Large intestine (tissue), 3 donors: ENCODE data around the gene RPGR. TPM values are rescaled to one million over a fixed set of nuclear protein-coding genes. Genes with fewer than 3 reads are reported as not detected.

Experiments
- DNase-seq, 2 donors: peaks; one replicate each; pipeline versions ENCODE4 v3.0.0 to v3.0.0-alpha.2; 2013
- H3K27ac ChIP-seq: one replicate; pipeline ENCODE4 v1.5.1; 2013; ENCODE audit warnings: low read length
- H3K27me3 ChIP-seq: 2 replicates; pipeline ENCODE4 v1.6.1; 2013; ENCODE audit warnings: low read length; ENCODE audit not compliant: control insufficient read depth, insufficient read depth
- H3K36me3 ChIP-seq: 2 replicates; pipeline ENCODE4 v1.6.1; 2013; ENCODE audit warnings: low read length; ENCODE audit not compliant: control insufficient read depth, insufficient read depth
- H3K4me1 ChIP-seq: one replicate; pipeline ENCODE4 v1.6.1; 2013; ENCODE audit warnings: low read length; ENCODE audit not compliant: control insufficient read depth, insufficient read depth
- H3K4me3 ChIP-seq: one replicate; pipeline ENCODE4 v1.5.1; 2013; ENCODE audit warnings: low read length
- H3K9me3 ChIP-seq: one replicate; pipeline ENCODE4 v1.6.1; 2013; ENCODE audit warnings: mild to moderate bottlenecking, low read depth, low read length, moderate library complexity; ENCODE audit not compliant: control insufficient read depth
- WGBS: methylation state at CpG from one replicate; pipeline ENCODE4 v1.1.5; 2013; ENCODE audit warnings: low lambda C conversion rate; ENCODE audit not compliant: insufficient coverage; 5-methylcytosine and 5-hydroxymethylcytosine counted together
- polyA plus RNA-seq: library from polyadenylated mRNA; unstranded; fragments of 120-200 nt; gene quantifications from one replicate; pipeline ENCODE4 v1.2.1, GENCODE V29; 2013

The RPGR gene
- polyA plus RNA-seq, 1 donor = 15.0 TPM

DNA sequence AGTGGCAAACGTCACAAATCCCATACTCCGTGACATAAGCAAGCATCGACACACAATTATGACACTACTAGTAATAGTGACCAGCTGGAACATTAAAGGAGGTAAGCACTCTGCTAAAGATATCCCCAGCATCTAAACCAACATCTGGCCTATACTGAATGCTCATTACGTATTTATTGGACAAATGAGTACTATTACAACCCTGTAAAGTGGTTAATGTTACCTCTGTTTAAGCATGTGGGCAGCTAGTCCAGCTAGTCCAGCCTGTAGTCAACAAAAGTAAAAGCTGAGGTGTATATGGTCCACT is 419 bp upstream of the RPGR start:
- no peaks in the 10 kb centered on the region for H3K9me3 ChIP-seq
- WGBS = no CpG with 5 or more reads among the region's 4 CpGs
- no peaks in the 10 kb centered on the region for H3K36me3 ChIP-seq
- peak overlapping the region; percentile 89 for H3K27ac ChIP-seq
- peak overlapping the region; percentile 75 for H3K4me3 ChIP-seq
- H3K4me1 ChIP-seq = peaks cover 1% of the 10 kb centered on the region
- no peak for DNase-seq
- H3K27me3 ChIP-seq = no peaks in the 10 kb centered on the region

DNA sequence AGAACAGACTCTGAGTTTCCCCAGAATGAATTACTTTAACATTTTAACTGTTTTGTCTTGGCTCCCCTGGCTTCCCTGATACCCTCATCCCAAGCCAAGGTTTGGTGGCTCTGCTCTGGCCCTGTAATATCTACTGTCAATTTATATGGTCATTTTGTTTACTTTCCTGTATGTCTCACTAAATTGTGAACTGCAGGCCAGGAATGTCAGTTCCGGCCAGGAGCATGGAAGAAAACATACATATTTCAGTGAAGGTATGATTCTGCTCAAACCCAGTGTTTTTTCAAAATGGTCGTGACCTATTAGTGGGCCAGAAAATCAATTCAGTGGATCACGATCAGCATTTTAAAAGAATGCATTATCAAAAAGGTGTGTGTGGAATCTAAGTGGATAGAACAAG is 1.2 kb downstream of the RPGR start:
- Histone ChIP-seq H3K4me1 (peaks cover 2% of the 10 kb centered on the region), H3K27me3 (no peaks in the 10 kb centered on the region), H3K27ac (peak overlapping the region; percentile 89), H3K9me3 (no peaks in the 10 kb centered on the region), H3K36me3 (peaks cover 2% of the 10 kb centered on the region), H3K4me3 (peak overlapping the region; percentile 75)
- DNase-seq = no peak
- no CpG with 5 or more reads among the region's 3 CpGs for WGBS

DNA sequence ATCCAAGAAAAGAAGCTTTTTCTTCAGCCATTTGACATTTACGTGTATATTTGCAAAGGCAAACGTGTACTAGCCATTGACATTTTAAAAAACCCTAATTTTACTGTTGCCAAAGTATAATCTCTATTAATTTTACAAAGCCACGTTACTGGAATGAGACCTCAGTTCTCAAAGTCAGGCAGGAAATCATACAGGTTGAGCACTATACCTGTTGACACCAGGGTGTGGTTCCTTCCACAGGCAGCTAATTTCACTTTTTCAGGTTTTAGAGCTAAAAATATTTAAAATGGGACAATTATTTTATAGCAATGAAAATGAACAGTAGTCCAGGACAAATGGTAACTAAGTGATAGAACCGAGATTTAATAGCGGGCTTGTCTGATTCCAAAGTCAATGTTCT is 6.5 kb downstream of the RPGR start:
- no CpG with 5 or more reads among the region's 5 CpGs for WGBS

DNA sequence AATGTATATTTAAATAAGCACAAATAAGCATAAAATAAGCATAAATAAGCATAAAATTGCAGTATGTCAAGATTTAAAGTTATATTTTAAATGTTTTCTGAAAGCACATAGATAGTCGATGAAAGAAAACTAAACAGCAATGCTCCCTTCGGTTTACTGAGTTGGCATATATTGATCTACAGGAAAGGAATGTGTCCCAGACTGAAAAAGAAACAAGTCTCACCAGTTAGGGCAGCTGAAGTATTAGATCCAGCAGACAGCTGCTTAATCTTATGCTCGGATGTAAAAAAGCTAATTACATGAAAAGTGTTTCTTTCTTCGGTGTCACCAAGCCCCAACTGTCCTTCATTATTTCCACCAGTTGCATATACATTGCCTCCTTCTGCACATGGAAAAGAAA is 8.7 kb downstream of the RPGR start:
- Histone ChIP-seq H3K27me3 (no peaks in the 10 kb centered on the region), H3K4me1 (peaks cover 2% of the 10 kb centered on the region), H3K4me3 (no peak overlapping the region), H3K27ac (no peak overlapping the region), H3K9me3 (no peaks in the 10 kb centered on the region), H3K36me3 (peaks cover 6% of the 10 kb centered on the region)
- no CpG with 5 or more reads among the region's 4 CpGs for WGBS
- no peak for DNase-seq

More for the DNA sequence above, 6.5 kb downstream of the RPGR start:
- Histone ChIP-seq H3K9me3 (no peaks in the 10 kb centered on the region), H3K27me3 (no peaks in the 10 kb centered on the region), H3K27ac (no peak overlapping the region), H3K4me1 (peaks cover 2% of the 10 kb centered on the region), H3K4me3 (no peak overlapping the region), H3K36me3 (peaks cover 6% of the 10 kb centered on the region)
- no peak for DNase-seq

DNA sequence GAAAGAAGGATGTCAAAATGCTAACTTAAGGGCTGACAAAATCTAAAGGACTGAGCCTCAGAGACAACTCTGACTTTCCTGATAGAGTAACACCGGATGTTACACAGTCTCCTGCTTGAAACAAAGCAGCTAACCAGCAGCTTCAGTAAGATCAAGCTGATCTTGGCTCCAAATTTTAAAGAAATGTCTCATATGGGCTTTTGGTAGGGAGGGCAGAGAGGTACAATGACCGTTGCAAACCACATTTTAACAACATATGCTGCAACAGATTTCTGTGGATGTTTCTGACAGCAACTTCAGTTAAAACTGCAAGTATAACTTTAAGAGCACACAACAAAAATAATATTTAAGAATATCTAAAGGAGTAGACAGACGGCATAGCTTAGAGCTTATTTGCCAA is 9.1 kb downstream of the RPGR start:
- Histone ChIP-seq H3K9me3 (no peaks in the 10 kb centered on the region), H3K27ac (no peak overlapping the region), H3K4me1 (peaks cover 2% of the 10 kb centered on the region), H3K27me3 (no peaks in the 10 kb centered on the region), H3K36me3 (peaks cover 6% of the 10 kb centered on the region), H3K4me3 (no peak overlapping the region)
- WGBS = 88% methylated on average over 1 of the region's 3 CpGs
- no peak for DNase-seq

DNA sequence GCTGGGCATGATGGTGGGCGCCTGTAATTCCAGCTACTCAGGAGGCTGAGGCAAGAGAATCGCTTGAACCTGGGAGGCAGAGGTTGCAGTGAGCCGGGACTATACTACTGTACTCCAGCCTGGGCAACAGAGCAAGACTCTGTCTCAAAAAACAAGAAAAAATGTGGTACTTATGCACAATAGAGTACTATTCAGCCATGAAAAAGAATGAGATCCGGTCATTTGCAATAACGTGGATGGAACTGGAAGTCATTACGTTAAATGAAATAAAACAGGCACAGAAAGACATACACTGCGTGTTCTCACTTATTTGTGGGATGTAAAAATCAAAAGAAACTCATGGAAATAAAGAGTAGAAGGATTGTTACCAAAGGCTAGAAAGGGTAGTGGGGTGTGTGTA is 12.1 kb downstream of the RPGR start:
- Histone ChIP-seq H3K4me1 (no peaks in the 10 kb centered on the region), H3K27ac (no peak overlapping the region), H3K27me3 (no peaks in the 10 kb centered on the region), H3K4me3 (no peak overlapping the region), H3K9me3 (no peaks in the 10 kb centered on the region), H3K36me3 (peaks cover 4% of the 10 kb centered on the region)
- no peak for DNase-seq
- no CpG with 5 or more reads among the region's 7 CpGs for WGBS

DNA sequence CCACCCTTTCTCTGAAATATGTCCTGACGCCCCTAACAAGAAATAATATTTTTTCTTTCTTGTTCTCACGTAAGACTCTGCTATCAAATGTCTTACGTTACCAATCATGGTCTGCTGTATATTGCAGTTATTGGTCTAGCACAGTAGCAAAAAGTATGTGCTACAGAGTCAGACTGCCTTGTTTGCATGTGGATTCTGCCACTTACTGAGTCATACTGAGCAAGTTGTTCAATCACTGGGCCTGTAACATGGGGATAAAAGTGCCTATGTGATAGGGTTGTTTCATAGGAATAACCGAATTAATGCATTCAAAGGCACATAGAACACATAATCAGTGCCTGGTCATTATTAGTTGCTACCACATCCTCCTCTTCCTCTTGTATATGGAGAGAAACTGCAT is 14.1 kb downstream of the RPGR start:
- no peak for DNase-seq
- no peak overlapping the region for H3K27ac ChIP-seq
- no peaks in the 10 kb centered on the region for H3K4me1 ChIP-seq
- H3K27me3 ChIP-seq = no peaks in the 10 kb centered on the region
- H3K4me3 ChIP-seq = no peak overlapping the region
- peaks cover 4% of the 10 kb centered on the region for H3K36me3 ChIP-seq
- WGBS = no CpG with 5 or more reads among the region's 4 CpGs
- no peaks in the 10 kb centered on the region for H3K9me3 ChIP-seq

GRCh38 chrX:38312436-38312835 is 14.9 kb downstream of the RPGR start:
- Histone ChIP-seq H3K27ac (no peak overlapping the region), H3K9me3 (no peaks in the 10 kb centered on the region), H3K4me1 (no peaks in the 10 kb centered on the region), H3K27me3 (no peaks in the 10 kb centered on the region), H3K36me3 (peaks cover 4% of the 10 kb centered on the region), H3K4me3 (no peak overlapping the region)
- no peak for DNase-seq
- WGBS = no CpG with 5 or more reads among the region's 4 CpGs

- no CpG with 5 or more reads among the region's 2 CpGs for WGBS
These were observed 15.6 kb downstream of the RPGR start for GRCh38 chrX:38311743-38312142.

GRCh38 chrX:38305971-38306370 is 21.3 kb downstream of the RPGR start:
- no CpG with 5 or more reads among the region's 3 CpGs for WGBS
- H3K4me3 ChIP-seq = no peak overlapping the region
- peak; percentile 7 to 14 for DNase-seq
- peaks cover 2% of the 10 kb centered on the region for H3K36me3 ChIP-seq
- H3K9me3 ChIP-seq = no peaks in the 10 kb centered on the region
- no peak overlapping the region for H3K27ac ChIP-seq
- H3K27me3 ChIP-seq = no peaks in the 10 kb centered on the region
- no peaks in the 10 kb centered on the region for H3K4me1 ChIP-seq

More at GRCh38 chrX:38311743-38312142, 15.6 kb downstream of the RPGR start:
- H3K4me3 ChIP-seq = no peak overlapping the region
- no peaks in the 10 kb centered on the region for H3K27me3 ChIP-seq
- peaks cover 4% of the 10 kb centered on the region for H3K36me3 ChIP-seq
- H3K4me1 ChIP-seq = no peaks in the 10 kb centered on the region
- H3K9me3 ChIP-seq = no peaks in the 10 kb centered on the region
- no peak for DNase-seq
- no peak overlapping the region for H3K27ac ChIP-seq

- no peak overlapping the region for H3K27ac ChIP-seq
- H3K4me1 ChIP-seq = no peaks in the 10 kb centered on the region
- H3K9me3 ChIP-seq = no peaks in the 10 kb centered on the region
- H3K4me3 ChIP-seq = no peak overlapping the region
- peaks cover 5% of the 10 kb centered on the region for H3K36me3 ChIP-seq
- no peak for DNase-seq
- WGBS = 83% methylated on average over 1 of the region's 4 CpGs
- no peaks in the 10 kb centered on the region for H3K27me3 ChIP-seq
These were observed 23.3 kb downstream of the RPGR start for GRCh38 chrX:38304010-38304409.
